Measurements from ENCODE around the gene SLC30A7. TPM values are rescaled to one million over a fixed set of nuclear protein-coding genes. Genes with fewer than 3 reads are reported as not detected.

The SLC30A7 gene
- total and polyA plus RNA-seq, 2 of the 13 experiments (the other 11 are each of a cell fraction or from before 2014, with no cell fraction given): 8.3 to 40.8 TPM

GRCh38 chr1:100904528-100904927 is 8.6 kb downstream of the SLC30A7 start (continued):
- TF ChIP-seq SRF (IDR thresholded peaks at IDR 0.05; ENCODE audit: low read depth, low read length): no peak
- no peak for TF ChIP-seq ZBTB42 (CRISPR knock-in tag; IDR thresholded peaks at IDR 0.05)
- no peak for TF ChIP-seq ZNF770 (CRISPR knock-in tag; IDR thresholded peaks at IDR 0.05)
- no peak for TF ChIP-seq ZFP90 (CRISPR knock-in tag; IDR thresholded peaks at IDR 0.05; ENCODE audit: borderline replicate concordance)
- TF ChIP-seq EZH2 (conservative IDR thresholded peaks at IDR 0.05; ENCODE audit: low read depth, low read length): no peak
- TF ChIP-seq STAT6 (CRISPR knock-in tag; IDR thresholded peaks at IDR 0.05; ENCODE audit: borderline replicate concordance): no peak
- no peak for TF ChIP-seq ZNF30 (CRISPR knock-in tag; IDR thresholded peaks at IDR 0.05)
- no peak for TF ChIP-seq RNF219 (CRISPR knock-in tag; IDR thresholded peaks at IDR 0.05)
